ENCODE results near the gene SERPINB4.

Gene SERPINB4

GRCh38 chr18:63591725-63592124, 52.3 kb downstream of the SERPINB4 start:
- H3K27me3 Mint-ChIP-seq (ENCODE audit: low read depth, poor library complexity), result peaks cover 5% of the 10 kb centered on the region
- no peak for TF ChIP-seq CTCF (IDR thresholded peaks at IDR 0.05)
- no peak overlapping the region for H3K27ac Mint-ChIP-seq
- no peaks in the 10 kb centered on the region for H3K36me3 Mint-ChIP-seq (ENCODE audit: low read depth)
- peaks cover 5% of the 10 kb centered on the region for H3K4me1 Mint-ChIP-seq
- no peak for DNase-seq
- no peak overlapping the region for H3K4me3 Mint-ChIP-seq
- H3K9me3 Mint-ChIP-seq, result no peaks in the 10 kb centered on the region

- no peak for TF ChIP-seq CTCF (IDR thresholded peaks at IDR 0.05)
- peaks cover 5% of the 10 kb centered on the region for H3K27me3 Mint-ChIP-seq (ENCODE audit: low read depth, poor library complexity)
- no peaks in the 10 kb centered on the region for H3K36me3 Mint-ChIP-seq (ENCODE audit: low read depth)
- H3K9me3 Mint-ChIP-seq, result no peaks in the 10 kb centered on the region
- DNase-seq, result no peak
- H3K4me3 Mint-ChIP-seq, result no peak overlapping the region
- no peak overlapping the region for H3K27ac Mint-ChIP-seq
- peaks cover 5% of the 10 kb centered on the region for H3K4me1 Mint-ChIP-seq
Observed at GRCh38 chr18:63590966-63591695, 52.9 kb downstream of the SERPINB4 start.

GRCh38 chr18:63590373-63590772, 53.7 kb downstream of the SERPINB4 start:
- no peak overlapping the region for H3K27ac Mint-ChIP-seq
- H3K36me3 Mint-ChIP-seq (ENCODE audit: low read depth), result no peaks in the 10 kb centered on the region
- no peaks in the 10 kb centered on the region for H3K9me3 Mint-ChIP-seq
- no peak for DNase-seq
- H3K27me3 Mint-ChIP-seq (ENCODE audit: low read depth, poor library complexity), result peaks cover 5% of the 10 kb centered on the region
- no peak overlapping the region for H3K4me3 Mint-ChIP-seq
- H3K4me1 Mint-ChIP-seq, result peaks cover 5% of the 10 kb centered on the region
- TF ChIP-seq CTCF (IDR thresholded peaks at IDR 0.05), result no peak

- no peaks in the 10 kb centered on the region for H3K36me3 Mint-ChIP-seq (ENCODE audit: low read depth)
- peaks cover 12% of the 10 kb centered on the region for H3K4me1 Mint-ChIP-seq
- H3K4me3 Mint-ChIP-seq, result no peak overlapping the region
- no peak overlapping the region for H3K27ac Mint-ChIP-seq
- no peak for TF ChIP-seq CTCF (IDR thresholded peaks at IDR 0.05)
- no peak for DNase-seq
- H3K27me3 Mint-ChIP-seq (ENCODE audit: low read depth, poor library complexity), result peaks cover 5% of the 10 kb centered on the region
- no peaks in the 10 kb centered on the region for H3K9me3 Mint-ChIP-seq
Observed at GRCh38 chr18:63588909-63589308, 55.1 kb downstream of the SERPINB4 start.
